Lower leg skin (tissue), 4 donors: ENCODE measurements around the gene GPR137B. TPM values are rescaled to one million over a fixed set of nuclear protein-coding genes. Genes with fewer than 3 reads are reported as not detected.

Source experiments
- DNase-seq, 2 donors: peaks; one replicate each; pipeline ENCODE4 v3.0.0-alpha.2; 2019; ENCODE audit warnings: low spot score in 2 of 2
- H3K4me3 ChIP-seq: fragments of 200-600 bp; sonication (generic); 2 replicates; pipeline ENCODE4 v1.5.1; 2017; ENCODE audit warnings: mild to moderate bottlenecking, low read depth; ENCODE audit not compliant: poor library complexity, severe bottlenecking
- POLR2A ChIP-seq, 2 donors: fragments of 450-650 bp; IDR thresholded peaks; one replicate each; pipeline ENCODE4 v1.6.1; 2016 to 2017; ENCODE audit warnings: antibody characterized with exemption in 2 of 2, mild to moderate bottlenecking in 1 of 2, moderate library complexity in 1 of 2
- WGBS, 2 donors: methylation state at CpG; one replicate each; pipeline ENCODE4 v1.1.5; 2018; 5-methylcytosine and 5-hydroxymethylcytosine counted together
- intact Hi-C: fragments of 100-400 bp; cut with DNase I; formaldehyde crosslinking; loops from one replicate; pipeline ENCODE4 v1.15.0; 2023; ENCODE audit warnings: low total_unique reads
- total RNA-seq, 4 donors: library from RNA; depleted of rRNA; stranded (reverse); fragments of >200 nt; gene quantifications; one replicate each; pipeline ENCODE4 v1.1.0, GENCODE V29; 2016
- TF ChIP-seq, protein P1 (sequence below), 3 donors: fragments of 450-650 bp; IDR thresholded peaks; one replicate each; pipeline ENCODE4 v1.5.1; 2016; ENCODE audit warnings: antibody characterized with exemption in 3 of 3, mild to moderate bottlenecking in 3 of 3, moderate library complexity in 2 of 3

The GPR137B gene
- total RNA-seq, 4 donors from 2014 or later, result 22.5 to 45.5 (median 35.3) TPM

DNA sequence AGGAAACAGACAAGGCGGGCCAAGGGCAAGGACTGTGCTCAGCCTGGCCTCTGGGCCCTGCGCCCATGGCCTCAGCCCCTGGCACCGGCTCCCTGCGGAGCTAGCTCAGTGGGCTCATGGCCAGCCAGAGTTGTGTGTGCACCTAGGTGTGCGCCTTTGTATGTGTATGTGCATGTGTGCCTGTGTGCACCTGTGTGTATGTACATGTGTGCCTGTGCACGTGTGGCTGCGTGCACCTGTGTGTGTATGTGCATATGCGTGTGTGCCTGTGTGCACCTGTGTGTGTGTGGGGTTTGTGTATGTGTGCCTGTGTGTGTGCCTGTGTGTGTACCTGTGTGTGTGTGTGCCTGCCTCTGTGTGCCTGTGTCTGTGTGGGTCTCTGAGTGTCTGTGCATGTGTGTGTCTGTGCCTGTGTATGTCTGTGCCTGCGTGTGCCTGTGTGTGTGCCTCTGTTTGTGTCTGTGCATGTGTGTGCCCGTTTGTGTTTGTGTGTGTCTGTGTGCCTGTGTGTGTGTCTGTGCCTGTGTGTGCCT lies 7.4 kb downstream of the GPR137B start:
- TF ChIP-seq POLR2A (IDR thresholded peaks at IDR 0.05), result no peak
- TF ChIP-seq, protein P1, sequence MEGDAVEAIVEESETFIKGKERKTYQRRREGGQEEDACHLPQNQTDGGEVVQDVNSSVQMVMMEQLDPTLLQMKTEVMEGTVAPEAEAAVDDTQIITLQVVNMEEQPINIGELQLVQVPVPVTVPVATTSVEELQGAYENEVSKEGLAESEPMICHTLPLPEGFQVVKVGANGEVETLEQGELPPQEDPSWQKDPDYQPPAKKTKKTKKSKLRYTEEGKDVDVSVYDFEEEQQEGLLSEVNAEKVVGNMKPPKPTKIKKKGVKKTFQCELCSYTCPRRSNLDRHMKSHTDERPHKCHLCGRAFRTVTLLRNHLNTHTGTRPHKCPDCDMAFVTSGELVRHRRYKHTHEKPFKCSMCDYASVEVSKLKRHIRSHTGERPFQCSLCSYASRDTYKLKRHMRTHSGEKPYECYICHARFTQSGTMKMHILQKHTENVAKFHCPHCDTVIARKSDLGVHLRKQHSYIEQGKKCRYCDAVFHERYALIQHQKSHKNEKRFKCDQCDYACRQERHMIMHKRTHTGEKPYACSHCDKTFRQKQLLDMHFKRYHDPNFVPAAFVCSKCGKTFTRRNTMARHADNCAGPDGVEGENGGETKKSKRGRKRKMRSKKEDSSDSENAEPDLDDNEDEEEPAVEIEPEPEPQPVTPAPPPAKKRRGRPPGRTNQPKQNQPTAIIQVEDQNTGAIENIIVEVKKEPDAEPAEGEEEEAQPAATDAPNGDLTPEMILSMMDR (IDR thresholded peaks at IDR 0.05), result no peak
- peak in 1 of 2 donors; percentile 48 for DNase-seq
- intact Hi-C loops, result no loop called here
- no peak overlapping the region for H3K4me3 ChIP-seq
- WGBS, 2 donors, result 68 to 77% methylated on average over 9 to 10 of the region's 10 CpGs

DNA sequence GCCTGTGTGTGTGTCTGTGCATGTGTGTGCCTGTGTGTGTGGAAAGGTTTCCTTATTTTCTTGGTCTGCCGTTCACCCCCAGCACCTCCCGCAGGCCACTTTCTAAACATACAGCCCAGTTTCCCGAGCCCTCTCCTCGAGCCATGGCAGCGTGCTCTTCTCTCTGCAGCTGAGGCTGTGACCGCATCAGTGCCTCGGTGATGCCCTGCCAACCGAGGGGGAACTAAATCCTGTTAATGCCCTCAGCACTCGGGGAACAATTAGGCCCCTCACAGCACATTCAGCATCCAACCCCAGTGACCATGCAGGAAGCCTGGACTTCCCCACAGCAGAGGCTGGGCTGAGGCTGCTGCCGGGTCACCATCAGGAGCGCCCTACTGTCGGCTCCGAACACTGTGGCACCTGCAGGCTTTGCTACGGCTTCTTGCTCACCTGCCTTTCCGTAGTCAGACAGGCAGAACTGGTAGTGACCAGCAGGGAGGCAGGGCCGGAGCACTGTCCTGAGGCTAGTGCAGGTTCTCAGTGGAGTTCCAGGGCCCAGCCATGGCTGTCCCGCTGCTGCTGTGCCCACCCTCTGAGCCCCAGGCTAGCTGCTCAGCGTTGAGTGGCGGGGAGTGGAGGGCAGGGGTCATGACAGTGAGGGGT lies 8.1 kb downstream of the GPR137B start:
- no peak overlapping the region for H3K4me3 ChIP-seq
- TF ChIP-seq, protein P1 (IDR thresholded peaks at IDR 0.05), result no peak
- no peak for TF ChIP-seq POLR2A (IDR thresholded peaks at IDR 0.05)
- 81% methylated on average over 19 of the region's 19 CpGs for WGBS, 2 donors
- DNase-seq, result peak in 1 of 2 donors; percentile 75
- intact Hi-C loops, result no loop called here

GRCh38 chr1:236150986-236151385 lies 8.6 kb downstream of the GPR137B start:
- no peak for TF ChIP-seq POLR2A (IDR thresholded peaks at IDR 0.05)
- TF ChIP-seq, protein P1 (IDR thresholded peaks at IDR 0.05), result no peak
- 83 to 91% methylated on average over 5 of the region's 5 CpGs for WGBS, 2 donors
- H3K4me3 ChIP-seq, result no peak overlapping the region
- DNase-seq, result no peak
- intact Hi-C loops, result no loop called here

DNA sequence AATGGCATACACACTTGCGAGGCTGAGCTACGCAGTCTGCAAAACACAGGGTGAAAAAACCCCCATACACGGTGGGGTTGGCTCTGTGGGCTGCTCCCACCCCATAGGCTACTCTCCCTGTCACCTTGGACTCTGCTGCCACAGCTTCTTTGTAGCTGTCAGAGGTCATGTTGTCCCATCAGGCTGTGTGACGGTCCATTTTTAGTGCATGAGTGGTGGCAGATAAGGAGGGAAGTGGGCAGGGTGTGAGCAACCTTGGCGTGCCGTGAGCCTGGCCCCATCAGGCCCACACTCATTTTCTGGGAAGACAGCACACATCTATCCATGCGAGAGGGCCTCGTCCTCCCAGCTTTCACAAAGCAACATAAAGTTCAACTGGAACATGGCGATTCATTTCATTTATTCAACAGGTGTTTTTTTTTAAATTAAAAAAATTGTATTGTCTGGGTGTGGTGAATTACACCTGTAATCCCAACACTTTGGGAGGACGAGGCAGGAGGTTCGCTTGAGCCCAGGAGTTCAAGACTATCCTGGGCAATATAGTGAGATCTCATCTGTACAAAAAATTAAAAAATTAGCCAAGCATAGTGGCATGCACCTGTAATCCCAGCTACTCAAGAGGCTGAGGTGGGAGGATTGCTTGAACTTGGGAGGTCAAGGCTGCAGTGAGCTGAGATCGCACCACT lies 9.5 kb downstream of the GPR137B start:
- no peak for TF ChIP-seq POLR2A (IDR thresholded peaks at IDR 0.05)
- TF ChIP-seq, protein P1 (IDR thresholded peaks at IDR 0.05), result no peak
- intact Hi-C loops, result no loop called here

DNA sequence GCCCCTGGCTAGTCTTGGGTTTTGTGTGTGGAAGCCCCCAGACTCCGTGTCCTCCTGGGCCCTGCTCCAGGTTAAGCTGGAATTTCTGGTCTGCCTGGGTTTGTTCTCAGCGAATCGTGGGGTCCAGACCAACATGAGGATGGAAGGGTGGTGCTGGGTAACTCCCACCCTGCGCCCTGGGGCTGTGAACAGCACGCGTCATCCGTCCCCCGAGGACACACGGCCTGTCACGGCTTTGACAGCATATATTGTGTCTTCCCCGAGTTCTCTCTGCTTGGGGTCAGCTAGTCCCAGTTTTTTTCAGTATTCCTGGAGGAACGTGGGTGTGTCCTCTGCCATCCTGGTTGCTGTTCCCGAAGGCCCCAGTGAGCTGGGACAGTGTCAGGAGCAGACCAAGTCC lies 11.8 kb downstream of the GPR137B start:
- DNase-seq, result no peak
- TF ChIP-seq, protein P1 (IDR thresholded peaks at IDR 0.05), result no peak
- TF ChIP-seq POLR2A (IDR thresholded peaks at IDR 0.05), result no peak
- no peak overlapping the region for H3K4me3 ChIP-seq
- WGBS, 2 donors, result 72 to 76% methylated on average over 13 of the region's 13 CpGs
- intact Hi-C loops, result no loop called here

More for the DNA sequence above, 9.5 kb downstream of the GPR137B start:
- no peak overlapping the region for H3K4me3 ChIP-seq
- DNase-seq, result peak in 1 of 2 donors; percentile 64
- 92 to 98% methylated on average over 12 of the region's 12 CpGs for WGBS, 2 donors
